ENCODE measurements around the gene ABTB1. TPM values are rescaled to one million over a fixed set of nuclear protein-coding genes. Genes with fewer than 3 reads are reported as not detected.

Gene ABTB1
- polyA plus RNA-seq, 4 donors: 19.2 to 49.4 (median 30.1) TPM

- no peak for DNase-seq
- Histone ChIP-seq H3K36me3 (ENCODE audit: control insufficient read depth in 3 of 3, insufficient read depth in 2 of 3, low read depth in 1 of 3, low read length in 3 of 3) (peaks cover 0 to 40% (median 0%) of the 10 kb centered on the region in 3 donors), H3K4me3 (ENCODE audit: low read depth in 1 of 3, low read length in 3 of 3) (no peak overlapping the region), H3K27me3 (ENCODE audit: control insufficient read depth in 3 of 3, insufficient read depth in 3 of 3, low read length in 3 of 3) (no peaks in the 10 kb centered on the region), H3K9me3 (ENCODE audit: control insufficient read depth in 2 of 2, insufficient read depth in 1 of 2, low read depth in 1 of 2, low read length in 1 of 2) (no peaks in the 10 kb centered on the region), H3K27ac (ENCODE audit: low read depth in 1 of 3, low read length in 2 of 3) (no peak overlapping the region), H3K4me1 (ENCODE audit: control insufficient read depth in 3 of 3, insufficient read depth in 2 of 3, low read depth in 1 of 3, low read length in 2 of 3) (peaks cover 0 to 6% (median 0%) of the 10 kb centered on the region in 3 donors)
- no peak for FAIRE-seq
- WGBS, 3 donors: 50 to 66% (median 53%) methylated on average over 4 of the region's 4 CpGs
These were observed 3.7 kb downstream of the ABTB1 start for GRCh38 chr3:127676456-127676855.

- Histone ChIP-seq H3K4me1 (ENCODE audit: control insufficient read depth in 3 of 3, insufficient read depth in 2 of 3, low read depth in 1 of 3, low read length in 2 of 3) (peaks cover 0 to 6% (median 0%) of the 10 kb centered on the region in 3 donors), H3K27ac (ENCODE audit: low read depth in 1 of 3, low read length in 2 of 3) (no peak overlapping the region), H3K9me3 (ENCODE audit: control insufficient read depth in 2 of 2, insufficient read depth in 1 of 2, low read depth in 1 of 2, low read length in 1 of 2) (no peaks in the 10 kb centered on the region), H3K36me3 (ENCODE audit: control insufficient read depth in 3 of 3, insufficient read depth in 2 of 3, low read depth in 1 of 3, low read length in 3 of 3) (peaks cover 0 to 40% (median 0%) of the 10 kb centered on the region in 3 donors), H3K4me3 (ENCODE audit: low read depth in 1 of 3, low read length in 3 of 3) (no peak overlapping the region), H3K27me3 (ENCODE audit: control insufficient read depth in 3 of 3, insufficient read depth in 3 of 3, low read length in 3 of 3) (no peaks in the 10 kb centered on the region)
- 93 to 97% (median 95%) methylated on average over 21 of the region's 21 CpGs for WGBS, 3 donors
- DNase-seq (no peak), FAIRE-seq (no peak)
These were observed 4.2 kb downstream of the ABTB1 start for GRCh38 chr3:127676921-127677351.

- no peak for FAIRE-seq
- peaks cover 0 to 40% (median 0%) of the 10 kb centered on the region in 3 donors for H3K36me3 ChIP-seq (ENCODE audit: control insufficient read depth in 3 of 3, insufficient read depth in 2 of 3, low read depth in 1 of 3, low read length in 3 of 3)
- no peak overlapping the region for H3K27ac ChIP-seq (ENCODE audit: low read depth in 1 of 3, low read length in 2 of 3)
- no peaks in the 10 kb centered on the region for H3K9me3 ChIP-seq (ENCODE audit: control insufficient read depth in 2 of 2, insufficient read depth in 1 of 2, low read depth in 1 of 2, low read length in 1 of 2)
- peaks cover 0 to 6% (median 0%) of the 10 kb centered on the region in 3 donors for H3K4me1 ChIP-seq (ENCODE audit: control insufficient read depth in 3 of 3, insufficient read depth in 2 of 3, low read depth in 1 of 3, low read length in 2 of 3)
- no peaks in the 10 kb centered on the region for H3K27me3 ChIP-seq (ENCODE audit: control insufficient read depth in 3 of 3, insufficient read depth in 3 of 3, low read length in 3 of 3)
- WGBS, 3 donors: 91 to 94% (median 92%) methylated on average over 17 of the region's 17 CpGs
- no peak for DNase-seq
- H3K4me3 ChIP-seq (ENCODE audit: low read depth in 1 of 3, low read length in 3 of 3): no peak overlapping the region
These were observed 5.0 kb downstream of the ABTB1 start for GRCh38 chr3:127677541-127678314.

GRCh38 chr3:127678315-127678599 lies 5.5 kb downstream of the ABTB1 start:
- no peak overlapping the region for H3K27ac ChIP-seq (ENCODE audit: low read depth in 1 of 3, low read length in 2 of 3)
- no peaks in the 10 kb centered on the region for H3K9me3 ChIP-seq (ENCODE audit: control insufficient read depth in 2 of 2, insufficient read depth in 1 of 2, low read depth in 1 of 2, low read length in 1 of 2)
- peaks cover 0 to 40% (median 0%) of the 10 kb centered on the region in 3 donors for H3K36me3 ChIP-seq (ENCODE audit: control insufficient read depth in 3 of 3, insufficient read depth in 2 of 3, low read depth in 1 of 3, low read length in 3 of 3)
- 94 to 99% (median 96%) methylated on average over 8 of the region's 8 CpGs for whole genome bisulfite sequencing, 3 donors
- DNase-seq (no peak), FAIRE-seq (no peak)
- H3K4me1 ChIP-seq (ENCODE audit: control insufficient read depth in 3 of 3, insufficient read depth in 2 of 3, low read depth in 1 of 3, low read length in 2 of 3): peaks cover 0 to 6% (median 0%) of the 10 kb centered on the region in 3 donors
- no peaks in the 10 kb centered on the region for H3K27me3 ChIP-seq (ENCODE audit: control insufficient read depth in 3 of 3, insufficient read depth in 3 of 3, low read length in 3 of 3)
- no peak overlapping the region for H3K4me3 ChIP-seq (ENCODE audit: low read depth in 1 of 3, low read length in 3 of 3)

- DNase-seq: no peak
- Histone ChIP-seq H3K4me1 (ENCODE audit: control insufficient read depth in 3 of 3, insufficient read depth in 2 of 3, low read depth in 1 of 3, low read length in 2 of 3) (no peaks in the 10 kb centered on the region), H3K9me3 (ENCODE audit: control insufficient read depth in 2 of 2, insufficient read depth in 1 of 2, low read depth in 1 of 2, low read length in 1 of 2) (no peaks in the 10 kb centered on the region), H3K27ac (ENCODE audit: low read depth in 1 of 3, low read length in 2 of 3) (no peak overlapping the region), H3K27me3 (ENCODE audit: control insufficient read depth in 3 of 3, insufficient read depth in 3 of 3, low read length in 3 of 3) (no peaks in the 10 kb centered on the region), H3K36me3 (ENCODE audit: control insufficient read depth in 3 of 3, insufficient read depth in 2 of 3, low read depth in 1 of 3, low read length in 3 of 3) (peaks cover 0 to 40% (median 0%) of the 10 kb centered on the region in 3 donors), H3K4me3 (ENCODE audit: low read depth in 1 of 3, low read length in 3 of 3) (no peak overlapping the region)
- WGBS, 3 donors: 87 to 93% (median 90%) methylated on average over 12 of the region's 12 CpGs
- no peak for FAIRE-seq
These were observed 6.1 kb downstream of the ABTB1 start for GRCh38 chr3:127678611-127679533.

GRCh38 chr3:127679534-127680145 lies 6.9 kb downstream of the ABTB1 start:
- no peaks in the 10 kb centered on the region for H3K9me3 ChIP-seq (ENCODE audit: control insufficient read depth in 2 of 2, insufficient read depth in 1 of 2, low read depth in 1 of 2, low read length in 1 of 2)
- WGBS, 3 donors: 90 to 95% (median 92%) methylated on average over 19 to 21 of the region's 21 CpGs
- no peak for FAIRE-seq
- no peak overlapping the region for H3K4me3 ChIP-seq (ENCODE audit: low read depth in 1 of 3, low read length in 3 of 3)
- no peak for DNase-seq
- peaks cover 0 to 38% (median 0%) of the 10 kb centered on the region in 3 donors for H3K36me3 ChIP-seq (ENCODE audit: control insufficient read depth in 3 of 3, insufficient read depth in 2 of 3, low read depth in 1 of 3, low read length in 3 of 3)
- H3K4me1 ChIP-seq (ENCODE audit: control insufficient read depth in 3 of 3, insufficient read depth in 2 of 3, low read depth in 1 of 3, low read length in 2 of 3): no peaks in the 10 kb centered on the region
- no peak overlapping the region for H3K27ac ChIP-seq (ENCODE audit: low read depth in 1 of 3, low read length in 2 of 3)
- H3K27me3 ChIP-seq (ENCODE audit: control insufficient read depth in 3 of 3, insufficient read depth in 3 of 3, low read length in 3 of 3): no peaks in the 10 kb centered on the region

- no peak for DNase-seq
These were observed 7.5 kb downstream of the ABTB1 start for GRCh38 chr3:127680146-127680661.

GRCh38 chr3:127680798-127681221 lies 8.1 kb downstream of the ABTB1 start:
- Histone ChIP-seq H3K27ac (ENCODE audit: low read depth in 1 of 3, low read length in 2 of 3) (no peak overlapping the region), H3K4me1 (ENCODE audit: control insufficient read depth in 3 of 3, insufficient read depth in 2 of 3, low read depth in 1 of 3, low read length in 2 of 3) (no peaks in the 10 kb centered on the region), H3K36me3 (ENCODE audit: control insufficient read depth in 3 of 3, insufficient read depth in 2 of 3, low read depth in 1 of 3, low read length in 3 of 3) (peaks cover 0 to 31% (median 0%) of the 10 kb centered on the region in 3 donors), H3K4me3 (ENCODE audit: low read depth in 1 of 3, low read length in 3 of 3) (no peak overlapping the region), H3K27me3 (ENCODE audit: control insufficient read depth in 3 of 3, insufficient read depth in 3 of 3, low read length in 3 of 3) (no peaks in the 10 kb centered on the region), H3K9me3 (ENCODE audit: control insufficient read depth in 2 of 2, insufficient read depth in 1 of 2, low read depth in 1 of 2, low read length in 1 of 2) (no peaks in the 10 kb centered on the region)
- FAIRE-seq: no peak
- no peak for DNase-seq
- WGBS, 3 donors: 75 to 92% (median 84%) methylated on average over 1 of the region's 1 CpG

More at GRCh38 chr3:127680146-127680661, 7.5 kb downstream of the ABTB1 start:
- H3K27ac ChIP-seq (ENCODE audit: low read depth in 1 of 3, low read length in 2 of 3): no peak overlapping the region
- no peak overlapping the region for H3K4me3 ChIP-seq (ENCODE audit: low read depth in 1 of 3, low read length in 3 of 3)
- no peaks in the 10 kb centered on the region for H3K9me3 ChIP-seq (ENCODE audit: control insufficient read depth in 2 of 2, insufficient read depth in 1 of 2, low read depth in 1 of 2, low read length in 1 of 2)
- no peak for FAIRE-seq
- no peaks in the 10 kb centered on the region for H3K27me3 ChIP-seq (ENCODE audit: control insufficient read depth in 3 of 3, insufficient read depth in 3 of 3, low read length in 3 of 3)
- peaks cover 0 to 35% (median 0%) of the 10 kb centered on the region in 3 donors for H3K36me3 ChIP-seq (ENCODE audit: control insufficient read depth in 3 of 3, insufficient read depth in 2 of 3, low read depth in 1 of 3, low read length in 3 of 3)
- H3K4me1 ChIP-seq (ENCODE audit: control insufficient read depth in 3 of 3, insufficient read depth in 2 of 3, low read depth in 1 of 3, low read length in 2 of 3): no peaks in the 10 kb centered on the region
- WGBS, 3 donors: 96 to 98% (median 96%) methylated on average over 21 of the region's 21 CpGs

Data from small intestine (tissue), 7 donors.